22Rv1 (cell line): ENCODE results near the gene OR6J1.

ENCODE experiments used
- ZFX ChIP-seq: fragments of 450-650 bp; IDR thresholded peaks from 2 replicates; pipeline ENCODE4 v1.6.1; 2017; ENCODE audit warnings: antibody characterized with exemption, borderline replicate concordance
- TF ChIP-seq, protein P1 (sequence below): fragments of 450-650 bp; IDR thresholded peaks from 2 replicates; pipeline ENCODE4 v1.5.1; 2017; ENCODE audit warnings: mild to moderate bottlenecking

DNA sequence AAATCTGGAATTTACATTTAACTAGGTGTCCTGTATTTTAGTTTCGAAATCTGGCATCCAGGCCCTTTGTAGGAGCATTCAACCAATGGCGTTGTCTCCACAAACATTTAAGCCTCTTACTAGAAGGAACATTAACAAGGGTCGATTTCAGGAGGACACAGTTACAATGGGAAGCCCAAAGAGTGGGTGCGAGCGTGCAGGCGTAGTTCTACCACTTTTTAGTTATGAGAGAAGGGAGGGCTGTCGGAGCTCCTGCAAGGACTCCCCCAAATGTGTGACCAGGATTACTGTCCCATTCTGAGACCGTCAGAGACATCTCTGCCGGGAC is 46.4 kb downstream of the OR6J1 start:
- TF ChIP-seq, protein P1, sequence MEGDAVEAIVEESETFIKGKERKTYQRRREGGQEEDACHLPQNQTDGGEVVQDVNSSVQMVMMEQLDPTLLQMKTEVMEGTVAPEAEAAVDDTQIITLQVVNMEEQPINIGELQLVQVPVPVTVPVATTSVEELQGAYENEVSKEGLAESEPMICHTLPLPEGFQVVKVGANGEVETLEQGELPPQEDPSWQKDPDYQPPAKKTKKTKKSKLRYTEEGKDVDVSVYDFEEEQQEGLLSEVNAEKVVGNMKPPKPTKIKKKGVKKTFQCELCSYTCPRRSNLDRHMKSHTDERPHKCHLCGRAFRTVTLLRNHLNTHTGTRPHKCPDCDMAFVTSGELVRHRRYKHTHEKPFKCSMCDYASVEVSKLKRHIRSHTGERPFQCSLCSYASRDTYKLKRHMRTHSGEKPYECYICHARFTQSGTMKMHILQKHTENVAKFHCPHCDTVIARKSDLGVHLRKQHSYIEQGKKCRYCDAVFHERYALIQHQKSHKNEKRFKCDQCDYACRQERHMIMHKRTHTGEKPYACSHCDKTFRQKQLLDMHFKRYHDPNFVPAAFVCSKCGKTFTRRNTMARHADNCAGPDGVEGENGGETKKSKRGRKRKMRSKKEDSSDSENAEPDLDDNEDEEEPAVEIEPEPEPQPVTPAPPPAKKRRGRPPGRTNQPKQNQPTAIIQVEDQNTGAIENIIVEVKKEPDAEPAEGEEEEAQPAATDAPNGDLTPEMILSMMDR: no peak
- no peak for TF ChIP-seq ZFX
